ENCODE measurements around the gene ARX.

ARX gene

GRCh38 chrX:25028726-25029125 is 13.0 kb upstream of the ARX start:
- Histone ChIP-seq H3K36me3 (ENCODE audit: control insufficient read depth, insufficient read depth, low read length) (no peaks in the 10 kb centered on the region), H3K4me1 (ENCODE audit: control insufficient read depth, insufficient read depth, low read length) (peaks cover 18% of the 10 kb centered on the region), H3K27me3 (ENCODE audit: control insufficient read depth, insufficient read depth, low read length) (peaks cover 41% of the 10 kb centered on the region), H3K4me3 (ENCODE audit: low read depth, low read length) (no peak overlapping the region), H3K9ac (ENCODE audit: low read length) (no peak overlapping the region), H3K27ac (ENCODE audit: low read depth, low read length) (no peak overlapping the region), H3K9me3 (ENCODE audit: control insufficient read depth, insufficient read depth, low read depth, low read length) (no peaks in the 10 kb centered on the region)

GRCh38 chrX:25026576-25026975 is 10.8 kb upstream of the ARX start:
- H3K27ac ChIP-seq (ENCODE audit: low read depth, low read length) = no peak overlapping the region
- H3K27me3 ChIP-seq (ENCODE audit: control insufficient read depth, insufficient read depth, low read length) = peaks cover 62% of the 10 kb centered on the region
- no peaks in the 10 kb centered on the region for H3K9me3 ChIP-seq (ENCODE audit: control insufficient read depth, insufficient read depth, low read depth, low read length)
- peaks cover 25% of the 10 kb centered on the region for H3K4me1 ChIP-seq (ENCODE audit: control insufficient read depth, insufficient read depth, low read length)
- no peak overlapping the region for H3K4me3 ChIP-seq (ENCODE audit: low read depth, low read length)
- H3K36me3 ChIP-seq (ENCODE audit: control insufficient read depth, insufficient read depth, low read length) = no peaks in the 10 kb centered on the region
- H3K9ac ChIP-seq (ENCODE audit: low read length) = no peak overlapping the region

- H3K27me3 ChIP-seq (ENCODE audit: control insufficient read depth, insufficient read depth, low read length) = peaks cover 72% of the 10 kb centered on the region
- H3K9ac ChIP-seq (ENCODE audit: low read length) = no peak overlapping the region
- no peak overlapping the region for H3K4me3 ChIP-seq (ENCODE audit: low read depth, low read length)
- no peaks in the 10 kb centered on the region for H3K9me3 ChIP-seq (ENCODE audit: control insufficient read depth, insufficient read depth, low read depth, low read length)
- no peak overlapping the region for H3K27ac ChIP-seq (ENCODE audit: low read depth, low read length)
- peaks cover 30% of the 10 kb centered on the region for H3K4me1 ChIP-seq (ENCODE audit: control insufficient read depth, insufficient read depth, low read length)
- no peaks in the 10 kb centered on the region for H3K36me3 ChIP-seq (ENCODE audit: control insufficient read depth, insufficient read depth, low read length)
Observed at GRCh38 chrX:25025615-25026014, 9.8 kb upstream of the ARX start.

DNA sequence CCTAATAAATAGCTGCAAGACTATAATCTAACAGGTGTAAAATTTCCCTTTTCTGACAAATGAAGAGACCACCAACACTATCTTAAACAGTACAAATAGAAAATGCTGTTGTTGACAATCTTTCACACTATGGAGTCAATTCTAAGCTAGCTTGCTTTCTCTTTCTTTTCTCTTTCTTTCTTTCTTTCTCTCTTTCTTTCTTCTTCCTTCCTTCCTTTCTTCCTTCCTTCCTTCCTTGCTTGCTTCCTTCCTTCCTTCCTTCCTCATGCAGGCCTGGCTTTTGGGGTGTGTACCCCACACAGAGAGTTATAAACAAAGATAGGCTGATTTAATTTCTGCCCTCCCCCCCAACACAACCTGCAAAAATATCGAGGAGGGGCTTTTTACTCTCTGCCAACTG is 8.1 kb upstream of the ARX start:
- peaks cover 83% of the 10 kb centered on the region for H3K27me3 ChIP-seq (ENCODE audit: control insufficient read depth, insufficient read depth, low read length)
- H3K4me3 ChIP-seq (ENCODE audit: low read depth, low read length) = no peak overlapping the region
- no peak overlapping the region for H3K9ac ChIP-seq (ENCODE audit: low read length)
- H3K36me3 ChIP-seq (ENCODE audit: control insufficient read depth, insufficient read depth, low read length) = no peaks in the 10 kb centered on the region
- no peak overlapping the region for H3K27ac ChIP-seq (ENCODE audit: low read depth, low read length)
- H3K4me1 ChIP-seq (ENCODE audit: control insufficient read depth, insufficient read depth, low read length) = peaks cover 45% of the 10 kb centered on the region
- no peaks in the 10 kb centered on the region for H3K9me3 ChIP-seq (ENCODE audit: control insufficient read depth, insufficient read depth, low read depth, low read length)

- Histone ChIP-seq H3K9ac (ENCODE audit: low read length) (no peak overlapping the region), H3K27me3 (ENCODE audit: control insufficient read depth, insufficient read depth, low read length) (peaks cover 95% of the 10 kb centered on the region), H3K4me1 (ENCODE audit: control insufficient read depth, insufficient read depth, low read length) (peaks cover 54% of the 10 kb centered on the region)
Observed at GRCh38 chrX:25022499-25023325, 6.9 kb upstream of the ARX start.

DNA sequence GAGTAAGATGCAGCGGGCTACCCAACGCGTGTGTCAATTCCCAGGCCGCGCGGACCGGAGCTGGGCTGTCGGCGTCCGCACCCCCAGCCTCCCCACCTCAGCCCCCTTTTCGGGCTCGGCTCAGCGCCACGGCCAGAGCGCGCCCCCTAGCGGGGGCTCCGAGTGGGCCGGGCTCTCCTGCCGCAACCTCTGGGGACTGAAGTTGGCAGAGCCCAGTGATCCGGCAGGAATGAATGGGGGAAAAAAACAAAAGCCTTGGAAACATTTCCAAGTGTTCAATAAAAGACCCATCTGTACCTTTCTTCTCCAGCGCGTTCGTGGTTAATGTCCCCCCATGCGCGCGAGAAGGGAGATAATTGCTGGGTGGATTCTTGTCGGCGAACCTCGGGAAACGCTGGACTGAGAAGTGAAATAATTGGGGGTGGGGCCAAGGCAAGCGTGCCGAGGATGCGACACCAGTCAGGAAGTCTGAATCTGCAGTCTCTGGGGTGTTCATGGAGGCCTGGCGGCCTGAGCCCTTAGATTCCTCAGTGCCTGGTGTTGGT is 5.2 kb upstream of the ARX start:
- peak overlapping the region; percentile 63 for H3K4me3 ChIP-seq (ENCODE audit: low read depth, low read length)
- no peak overlapping the region for H3K27ac ChIP-seq (ENCODE audit: low read depth, low read length)
- no peaks in the 10 kb centered on the region for H3K9me3 ChIP-seq (ENCODE audit: control insufficient read depth, insufficient read depth, low read depth, low read length)
- no peaks in the 10 kb centered on the region for H3K36me3 ChIP-seq (ENCODE audit: control insufficient read depth, insufficient read depth, low read length)
- H3K9ac ChIP-seq (ENCODE audit: low read length) = no peak overlapping the region
- peaks cover 63% of the 10 kb centered on the region for H3K4me1 ChIP-seq (ENCODE audit: control insufficient read depth, insufficient read depth, low read length)
- H3K27me3 ChIP-seq (ENCODE audit: control insufficient read depth, insufficient read depth, low read length) = peaks cover 100% of the 10 kb centered on the region

More at GRCh38 chrX:25022499-25023325, 6.9 kb upstream of the ARX start:
- H3K9me3 ChIP-seq (ENCODE audit: control insufficient read depth, insufficient read depth, low read depth, low read length) = no peaks in the 10 kb centered on the region
- no peaks in the 10 kb centered on the region for H3K36me3 ChIP-seq (ENCODE audit: control insufficient read depth, insufficient read depth, low read length)
- no peak overlapping the region for H3K27ac ChIP-seq (ENCODE audit: low read depth, low read length)
- peak overlapping the region; percentile 50 for H3K4me3 ChIP-seq (ENCODE audit: low read depth, low read length)

DNA sequence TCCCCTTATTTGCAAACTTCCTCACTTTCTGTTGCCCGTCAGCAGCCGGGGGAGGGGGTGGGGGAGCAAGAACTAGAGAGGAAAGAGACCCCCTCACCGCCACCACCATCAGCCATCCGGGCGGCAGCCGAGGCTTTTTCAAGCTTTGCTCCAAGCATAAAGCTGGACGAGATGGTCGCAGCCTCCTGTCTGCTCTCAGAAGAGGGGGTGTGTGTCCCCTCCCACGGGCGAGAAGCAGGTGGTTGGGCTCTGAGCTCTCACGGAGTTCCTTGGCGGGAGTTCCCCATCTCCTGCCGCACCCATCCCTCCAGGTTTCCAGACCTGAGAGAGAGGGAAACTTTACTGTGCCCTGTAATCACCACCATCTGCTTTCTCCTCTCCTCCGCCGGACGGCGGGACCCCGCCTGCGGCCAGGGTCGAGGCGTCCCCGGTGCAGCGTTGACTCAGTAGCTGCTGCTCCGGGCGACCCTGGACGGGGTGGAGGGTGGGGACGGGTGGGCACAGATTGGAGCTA is 4.7 kb upstream of the ARX start:
- H3K9me3 ChIP-seq (ENCODE audit: control insufficient read depth, insufficient read depth, low read depth, low read length) = no peaks in the 10 kb centered on the region
- H3K4me3 ChIP-seq (ENCODE audit: low read depth, low read length) = peak overlapping the region; percentile 63
- no peak overlapping the region for H3K27ac ChIP-seq (ENCODE audit: low read depth, low read length)
- H3K9ac ChIP-seq (ENCODE audit: low read length) = no peak overlapping the region
- H3K36me3 ChIP-seq (ENCODE audit: control insufficient read depth, insufficient read depth, low read length) = no peaks in the 10 kb centered on the region
- peaks cover 100% of the 10 kb centered on the region for H3K27me3 ChIP-seq (ENCODE audit: control insufficient read depth, insufficient read depth, low read length)
- H3K4me1 ChIP-seq (ENCODE audit: control insufficient read depth, insufficient read depth, low read length) = peaks cover 61% of the 10 kb centered on the region

GRCh38 chrX:25019707-25020390 is 4.1 kb upstream of the ARX start:
- no peak overlapping the region for H3K27ac ChIP-seq (ENCODE audit: low read depth, low read length)
- H3K27me3 ChIP-seq (ENCODE audit: control insufficient read depth, insufficient read depth, low read length) = peaks cover 100% of the 10 kb centered on the region
- H3K4me1 ChIP-seq (ENCODE audit: control insufficient read depth, insufficient read depth, low read length) = peaks cover 66% of the 10 kb centered on the region
- peak overlapping the region; percentile 63 for H3K4me3 ChIP-seq (ENCODE audit: low read depth, low read length)
- H3K9me3 ChIP-seq (ENCODE audit: control insufficient read depth, insufficient read depth, low read depth, low read length) = no peaks in the 10 kb centered on the region
- no peaks in the 10 kb centered on the region for H3K36me3 ChIP-seq (ENCODE audit: control insufficient read depth, insufficient read depth, low read length)
- no peak overlapping the region for H3K9ac ChIP-seq (ENCODE audit: low read length)

- H3K36me3 ChIP-seq (ENCODE audit: control insufficient read depth, insufficient read depth, low read length) = no peaks in the 10 kb centered on the region
- no peak overlapping the region for H3K9ac ChIP-seq (ENCODE audit: low read length)
- no peak overlapping the region for H3K4me3 ChIP-seq (ENCODE audit: low read depth, low read length)
- H3K4me1 ChIP-seq (ENCODE audit: control insufficient read depth, insufficient read depth, low read length) = peaks cover 60% of the 10 kb centered on the region
- H3K27me3 ChIP-seq (ENCODE audit: control insufficient read depth, insufficient read depth, low read length) = peaks cover 100% of the 10 kb centered on the region
- H3K27ac ChIP-seq (ENCODE audit: low read depth, low read length) = no peak overlapping the region
- no peaks in the 10 kb centered on the region for H3K9me3 ChIP-seq (ENCODE audit: control insufficient read depth, insufficient read depth, low read depth, low read length)
Observed at GRCh38 chrX:25018682-25019081, 2.9 kb upstream of the ARX start.

DNA sequence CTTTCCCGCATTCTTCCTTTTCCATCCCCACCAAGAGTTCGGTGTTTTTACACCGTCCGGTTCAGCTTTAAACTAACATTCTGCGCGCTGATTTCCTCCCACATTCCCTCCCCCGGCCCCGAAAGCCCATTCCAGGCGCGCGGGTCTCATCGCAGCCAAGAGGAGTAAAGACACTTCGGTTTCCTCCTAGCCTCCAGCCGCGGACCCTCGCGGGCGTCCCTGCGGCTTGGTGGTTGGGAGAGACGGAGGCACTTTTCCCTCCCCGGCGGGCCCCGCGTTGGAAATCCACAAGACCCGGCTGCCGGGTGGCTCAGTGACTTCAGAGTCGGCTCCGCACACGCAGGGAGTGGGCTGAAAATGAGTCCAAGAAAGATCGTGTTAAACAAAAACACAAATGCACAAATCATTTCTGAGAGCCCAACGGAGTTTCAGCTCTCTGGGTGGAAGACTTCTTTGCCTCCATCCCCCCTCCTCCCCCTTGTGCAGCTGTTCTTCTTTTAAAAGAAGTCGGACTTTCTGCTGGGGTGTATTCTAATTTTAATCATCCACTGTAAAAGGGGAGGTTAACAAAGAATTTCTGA is 2.0 kb upstream of the ARX start:
- H3K4me1 ChIP-seq (ENCODE audit: control insufficient read depth, insufficient read depth, low read length) = peaks cover 57% of the 10 kb centered on the region

More for the DNA sequence above, 2.0 kb upstream of the ARX start:
- Histone ChIP-seq H3K4me3 (ENCODE audit: low read depth, low read length) (peak overlapping the region; percentile 43), H3K9ac (ENCODE audit: low read length) (no peak overlapping the region), H3K27ac (ENCODE audit: low read depth, low read length) (no peak overlapping the region), H3K27me3 (ENCODE audit: control insufficient read depth, insufficient read depth, low read length) (peaks cover 99% of the 10 kb centered on the region), H3K9me3 (ENCODE audit: control insufficient read depth, insufficient read depth, low read depth, low read length) (no peaks in the 10 kb centered on the region), H3K36me3 (ENCODE audit: control insufficient read depth, insufficient read depth, low read length) (no peaks in the 10 kb centered on the region)

Measured in HUES6 (cell line).